ENCODE data around the gene OR2F2. TPM values are rescaled to one million over a fixed set of nuclear protein-coding genes. Genes with fewer than 3 reads are reported as not detected.

OR2F2 gene
- total RNA-seq, 1 donor from 2014 or later: not detected

DNA sequence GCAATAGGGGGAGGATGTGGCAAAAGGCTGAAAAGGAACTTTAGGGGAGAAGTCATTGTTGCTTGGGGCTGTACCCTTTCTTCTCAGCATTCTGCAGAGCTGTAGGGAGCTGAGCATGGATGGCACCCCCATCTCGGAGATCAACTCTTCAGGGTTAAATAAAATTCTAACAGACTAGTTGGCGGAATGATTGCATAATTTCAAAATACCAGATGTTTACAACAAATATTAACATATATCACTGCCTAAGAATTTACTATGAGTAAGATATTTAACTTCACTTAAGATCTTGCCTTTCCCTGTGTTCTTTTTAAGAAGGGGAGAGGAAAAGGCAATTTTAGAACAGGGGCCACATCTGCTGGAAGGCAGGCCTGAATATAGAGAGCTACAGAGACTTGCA lies 19.1 kb downstream of the OR2F2 start:
- no peak overlapping the region for H3K4me3 Mint-ChIP-seq
- TF ChIP-seq, protein P1, sequence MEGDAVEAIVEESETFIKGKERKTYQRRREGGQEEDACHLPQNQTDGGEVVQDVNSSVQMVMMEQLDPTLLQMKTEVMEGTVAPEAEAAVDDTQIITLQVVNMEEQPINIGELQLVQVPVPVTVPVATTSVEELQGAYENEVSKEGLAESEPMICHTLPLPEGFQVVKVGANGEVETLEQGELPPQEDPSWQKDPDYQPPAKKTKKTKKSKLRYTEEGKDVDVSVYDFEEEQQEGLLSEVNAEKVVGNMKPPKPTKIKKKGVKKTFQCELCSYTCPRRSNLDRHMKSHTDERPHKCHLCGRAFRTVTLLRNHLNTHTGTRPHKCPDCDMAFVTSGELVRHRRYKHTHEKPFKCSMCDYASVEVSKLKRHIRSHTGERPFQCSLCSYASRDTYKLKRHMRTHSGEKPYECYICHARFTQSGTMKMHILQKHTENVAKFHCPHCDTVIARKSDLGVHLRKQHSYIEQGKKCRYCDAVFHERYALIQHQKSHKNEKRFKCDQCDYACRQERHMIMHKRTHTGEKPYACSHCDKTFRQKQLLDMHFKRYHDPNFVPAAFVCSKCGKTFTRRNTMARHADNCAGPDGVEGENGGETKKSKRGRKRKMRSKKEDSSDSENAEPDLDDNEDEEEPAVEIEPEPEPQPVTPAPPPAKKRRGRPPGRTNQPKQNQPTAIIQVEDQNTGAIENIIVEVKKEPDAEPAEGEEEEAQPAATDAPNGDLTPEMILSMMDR (conservative IDR thresholded peaks at IDR 0.05): no peak
- no peak overlapping the region for H3K27ac Mint-ChIP-seq
- DNase-seq (ENCODE audit: extremely low spot score, unreplicated experiment): no peak
- H3K9me3 Mint-ChIP-seq: peaks cover 3% of the 10 kb centered on the region
- H3K4me1 Mint-ChIP-seq (ENCODE audit: unreplicated experiment): no peaks in the 10 kb centered on the region
- H3K27me3 Mint-ChIP-seq: peaks cover 19% of the 10 kb centered on the region
- no peaks in the 10 kb centered on the region for H3K36me3 Mint-ChIP-seq

DNA sequence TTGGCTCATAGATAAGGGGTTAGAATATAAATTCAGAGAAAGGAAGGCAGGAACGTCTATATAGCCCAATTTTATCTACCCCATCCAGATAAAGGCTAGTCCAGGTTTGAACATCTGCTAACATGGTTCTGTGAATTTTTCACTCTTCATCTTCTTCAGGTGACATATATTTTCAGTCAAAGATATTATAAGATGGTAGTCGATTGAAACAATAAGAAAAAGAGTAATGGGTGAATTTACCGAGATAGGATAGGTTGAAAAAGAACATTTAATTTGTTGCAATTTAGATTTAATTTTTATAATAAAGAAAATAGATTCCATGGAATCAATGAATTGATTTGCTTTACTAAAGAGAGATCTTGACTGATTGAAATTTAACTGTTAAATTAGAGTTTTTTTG lies 19.5 kb downstream of the OR2F2 start, which contains the start of gene OR2F1:
OR2F1 (plus strand) TSS at position 301 of the 400 bp plus-strand sequence. CDS start 5,127 bp downstream, outside the sequence.
- H3K36me3 Mint-ChIP-seq: no peaks in the 10 kb centered on the region
- no peaks in the 10 kb centered on the region for H3K9me3 Mint-ChIP-seq
- TF ChIP-seq, protein P1 (conservative IDR thresholded peaks at IDR 0.05): no peak
- peaks cover 19% of the 10 kb centered on the region for H3K27me3 Mint-ChIP-seq
- no peak for DNase-seq (ENCODE audit: extremely low spot score, unreplicated experiment)
- H3K4me1 Mint-ChIP-seq (ENCODE audit: unreplicated experiment): no peaks in the 10 kb centered on the region
- no peak within 1 kb of the TSS for H3K4me3 Mint-ChIP-seq
- H3K27ac Mint-ChIP-seq: no peak within 1 kb of the TSS

DNA sequence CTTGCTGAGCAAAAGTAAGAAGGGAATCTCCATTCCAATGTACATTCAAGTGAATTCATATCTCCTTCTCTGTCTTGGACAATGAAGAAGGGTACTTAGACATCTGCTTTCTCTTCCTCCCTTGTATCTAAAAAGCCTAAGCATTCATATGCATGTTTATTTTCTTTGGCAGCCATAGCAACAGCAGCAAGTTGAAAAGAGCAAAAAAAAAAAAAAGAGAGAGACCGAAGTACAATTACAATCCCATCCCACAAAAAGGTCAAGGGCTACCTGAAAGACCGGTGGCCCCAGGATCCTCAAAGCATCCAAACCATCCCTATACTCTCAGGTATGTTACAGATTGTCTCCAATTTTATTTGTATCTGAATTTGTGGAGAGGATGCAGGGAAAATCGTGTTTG lies 23.7 kb downstream of the OR2F2 start:
- Mint-ChIP-seq H3K27ac (no peak overlapping the region), H3K9me3 (no peaks in the 10 kb centered on the region), H3K4me1 (ENCODE audit: unreplicated experiment) (no peaks in the 10 kb centered on the region), H3K4me3 (no peak overlapping the region), H3K36me3 (no peaks in the 10 kb centered on the region), H3K27me3 (peaks cover 19% of the 10 kb centered on the region)
- DNase-seq (ENCODE audit: extremely low spot score, unreplicated experiment): no peak
- TF ChIP-seq, protein P1 (conservative IDR thresholded peaks at IDR 0.05): no peak

DNA sequence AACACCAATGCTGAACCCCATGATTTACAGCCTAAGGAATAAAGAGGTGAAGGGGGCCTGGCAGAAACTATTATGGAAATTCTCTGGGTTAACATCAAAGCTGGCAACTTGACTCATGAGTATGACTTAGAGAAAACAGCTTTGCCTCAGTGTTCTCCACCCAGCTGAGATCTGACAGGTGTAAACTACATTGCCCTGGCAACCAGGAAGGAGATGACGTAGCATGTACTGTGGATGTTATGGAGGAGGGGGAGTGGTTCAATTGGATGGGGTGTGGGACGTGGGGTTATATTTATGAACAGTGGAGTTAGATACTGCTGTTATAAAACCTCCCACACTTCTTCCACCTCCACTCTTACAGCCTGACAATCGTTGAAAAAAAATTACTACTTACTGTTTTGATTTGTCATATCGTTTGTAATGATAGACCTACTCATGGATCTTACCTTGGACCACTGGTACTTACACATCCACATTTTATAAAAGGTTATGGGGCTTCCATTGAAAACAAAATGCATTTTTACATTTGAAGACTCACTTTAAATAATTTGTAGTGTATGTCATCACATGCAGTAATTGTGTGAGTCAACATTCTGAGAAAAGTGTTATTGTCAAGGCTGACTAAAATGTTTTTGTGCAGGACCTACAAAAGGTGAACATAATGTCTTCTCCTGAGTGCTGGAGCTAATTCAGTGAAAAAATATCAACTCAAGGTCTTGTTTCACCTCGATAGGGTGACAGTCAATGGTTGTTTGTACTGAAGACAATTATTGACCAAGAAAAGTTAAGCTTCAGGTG lies 26.0 kb downstream of the OR2F2 start:
- H3K4me3 Mint-ChIP-seq: no peak overlapping the region
- H3K9me3 Mint-ChIP-seq: no peaks in the 10 kb centered on the region
- H3K27me3 Mint-ChIP-seq: peaks cover 13% of the 10 kb centered on the region
- no peaks in the 10 kb centered on the region for H3K4me1 Mint-ChIP-seq (ENCODE audit: unreplicated experiment)
- no peak for DNase-seq (ENCODE audit: extremely low spot score, unreplicated experiment)
- no peaks in the 10 kb centered on the region for H3K36me3 Mint-ChIP-seq
- no peak overlapping the region for H3K27ac Mint-ChIP-seq
- TF ChIP-seq, protein P1 (conservative IDR thresholded peaks at IDR 0.05): no peak

DNA sequence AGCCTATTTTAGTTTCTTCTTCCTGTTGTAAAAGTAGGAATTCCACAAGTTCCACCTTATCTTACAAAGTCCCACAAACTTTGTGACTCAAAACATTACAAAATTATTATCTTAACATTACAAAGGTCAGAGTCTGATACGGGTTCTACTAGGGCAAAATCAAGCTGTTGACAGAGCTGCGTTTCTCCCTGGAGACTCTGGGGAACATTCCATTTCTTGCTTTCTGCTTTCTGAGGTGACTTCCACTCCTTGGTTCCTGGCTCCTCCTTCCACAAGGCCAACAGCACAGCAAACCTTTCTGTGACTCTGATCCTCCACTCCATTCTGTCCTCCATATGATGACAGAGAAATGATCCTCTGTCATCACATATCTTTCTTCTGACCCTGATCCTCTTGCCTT lies 30.2 kb downstream of the OR2F2 start:
- H3K4me1 Mint-ChIP-seq (ENCODE audit: unreplicated experiment): no peaks in the 10 kb centered on the region
- H3K27ac Mint-ChIP-seq: no peak overlapping the region

More for the DNA sequence above, 30.2 kb downstream of the OR2F2 start:
- Mint-ChIP-seq H3K9me3 (no peaks in the 10 kb centered on the region), H3K36me3 (no peaks in the 10 kb centered on the region), H3K27me3 (no peaks in the 10 kb centered on the region), H3K4me3 (no peak overlapping the region)
- TF ChIP-seq, protein P1 (conservative IDR thresholded peaks at IDR 0.05): no peak
- no peak for DNase-seq (ENCODE audit: extremely low spot score, unreplicated experiment)
